ENCODE measurements around the gene GPR137.

- TF ChIP-seq CTCF (IDR thresholded peaks at IDR 0.05) (no peak), EZH2 (IDR thresholded peaks at IDR 0.05) (no peak)
Observed at GRCh38 chr11:64314146-64314804, 28.6 kb downstream of the GPR137 start.

All from neural progenitor cell (in vitro differentiated cells).